HG03558 (cell line): Measurements from ENCODE around the gene SMYD3.

Experiments used
- ATAC-seq: cut with Tn5 transposase; IDR thresholded peaks from one replicate; pipeline ENCODE4 v1.9.1; 2021; ENCODE audit warnings: moderate number of reproducible peaks; ENCODE audit not compliant: unreplicated experiment; ENCODE audit errors: extremely low read depth

Gene SMYD3

GRCh38 chr1:245873068-245873467 lies 634.0 kb downstream of the SMYD3 start:
- ATAC-seq: no peak

GRCh38 chr1:245872475-245872874 lies 634.6 kb downstream of the SMYD3 start:
- no peak for ATAC-seq

- ATAC-seq: no peak
Observed at GRCh38 chr1:245871915-245872314, 635.2 kb downstream of the SMYD3 start.

GRCh38 chr1:245871191-245871590 lies 635.9 kb downstream of the SMYD3 start:
- ATAC-seq: no peak

- no peak for ATAC-seq
Observed at GRCh38 chr1:245870698-245871097, 636.4 kb downstream of the SMYD3 start.

- no peak for ATAC-seq
Observed at GRCh38 chr1:245869847-245870246, 637.2 kb downstream of the SMYD3 start.

- no peak for ATAC-seq
Observed at GRCh38 chr1:245867738-245868137, 639.3 kb downstream of the SMYD3 start.

- no peak for ATAC-seq
Observed at GRCh38 chr1:245864872-245865271, 642.2 kb downstream of the SMYD3 start.

GRCh38 chr1:245863566-245864184 lies 643.4 kb downstream of the SMYD3 start:
- no peak for ATAC-seq

GRCh38 chr1:245862812-245863540 lies 644.1 kb downstream of the SMYD3 start:
- ATAC-seq: no peak

- ATAC-seq: no peak
Observed at GRCh38 chr1:245860657-245861544, 646.2 kb downstream of the SMYD3 start.

- ATAC-seq: no peak
Observed at GRCh38 chr1:245859493-245860114, 647.5 kb downstream of the SMYD3 start.

- ATAC-seq: no peak
Observed at GRCh38 chr1:245858722-245859492, 648.2 kb downstream of the SMYD3 start.

- ATAC-seq: no peak
Observed at GRCh38 chr1:245858022-245858721, 648.9 kb downstream of the SMYD3 start.

- no peak for ATAC-seq
Observed at GRCh38 chr1:245856944-245857531, 650.0 kb downstream of the SMYD3 start.

- ATAC-seq: no peak
Observed at GRCh38 chr1:245855846-245856730, 651.0 kb downstream of the SMYD3 start.

GRCh38 chr1:245853291-245853690 lies 653.8 kb downstream of the SMYD3 start:
- no peak for ATAC-seq

- ATAC-seq: no peak
Observed at GRCh38 chr1:245843101-245843500, 664.0 kb downstream of the SMYD3 start.
